Activated naive CD4-positive, alpha-beta T cell treated with anti-CD3 and anti-CD28 coated beads, Interleukin-2, amount 50 U/mL, for 16 hours (primary cell): Measurements from ENCODE around the gene HYAL2.

ENCODE experiments used
- DNase-seq: peaks from one replicate; pipeline ENCODE4 v3.0.0-alpha.2; 2020

The HYAL2 gene

DNA sequence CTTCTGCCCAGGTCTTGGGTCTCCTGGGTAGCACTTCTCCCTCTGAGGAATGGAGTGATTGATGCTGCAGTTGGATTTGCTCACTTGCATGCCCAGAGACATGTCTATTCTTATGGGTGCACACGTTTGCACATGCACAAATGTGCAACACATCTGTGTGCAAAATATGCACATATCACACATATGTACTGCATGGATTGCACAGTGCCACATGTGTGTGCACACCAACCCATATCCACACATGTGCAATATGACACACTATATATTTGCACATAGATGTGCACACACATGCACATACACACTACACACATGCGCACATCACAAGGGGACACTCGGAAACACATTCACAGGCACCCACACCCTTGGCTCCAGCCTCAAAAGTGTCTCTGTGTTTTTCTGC lies 54.3 kb downstream of the HYAL2 start:
- no peak for DNase-seq
